HK-2 (cell line): ENCODE measurements around the gene SPEG.

ENCODE experiments used
- DNase-seq: peaks from one replicate; pipeline ENCODE4 v3.0.0-alpha.2; 2018; ENCODE audit not compliant: unreplicated experiment

SPEG gene

GRCh38 chr2:219512524-219513216 lies 78.0 kb downstream of the SPEG start:
- DNase-seq: no peak

- DNase-seq: no peak
Measured at GRCh38 chr2:219513787-219514186, 79.1 kb downstream of the SPEG start.

- no peak for DNase-seq
Measured at GRCh38 chr2:219514196-219514761, 79.6 kb downstream of the SPEG start, which contains the start of gene ASIC4. Gene ASIC4 (plus strand): TSS chr2:219514482. CDS start chr2:219514725, 243 bp downstream.

GRCh38 chr2:219514836-219515235 lies 80.2 kb downstream of the SPEG start:
- DNase-seq: no peak

GRCh38 chr2:219515874-219516629 lies 81.4 kb downstream of the SPEG start:
- no peak for DNase-seq

GRCh38 chr2:219516888-219517287 lies 82.2 kb downstream of the SPEG start:
- DNase-seq: no peak

GRCh38 chr2:219517954-219518778 lies 83.5 kb downstream of the SPEG start:
- DNase-seq: no peak

- no peak for DNase-seq
Measured at GRCh38 chr2:219519526-219519916, 84.9 kb downstream of the SPEG start.

- DNase-seq: no peak
Measured at GRCh38 chr2:219520079-219520478, 85.4 kb downstream of the SPEG start.

GRCh38 chr2:219521066-219521880 lies 86.6 kb downstream of the SPEG start:
- DNase-seq: peak; percentile 65

GRCh38 chr2:219522111-219523030 lies 87.7 kb downstream of the SPEG start:
- peak; percentile 37 for DNase-seq

GRCh38 chr2:219523031-219523671 lies 88.5 kb downstream of the SPEG start:
- DNase-seq: no peak

- no peak for DNase-seq
Measured at GRCh38 chr2:219524817-219525216, 90.2 kb downstream of the SPEG start.

- no peak for DNase-seq
Measured at GRCh38 chr2:219525533-219526232, 91.0 kb downstream of the SPEG start.

- no peak for DNase-seq
Measured at GRCh38 chr2:219526320-219527075, 91.9 kb downstream of the SPEG start.

GRCh38 chr2:219527076-219527394 lies 92.4 kb downstream of the SPEG start:
- DNase-seq: no peak

- DNase-seq: no peak
Measured at GRCh38 chr2:219527472-219527871, 92.8 kb downstream of the SPEG start.
